ENCODE measurements around the gene RFNG.

Gene RFNG

DNA sequence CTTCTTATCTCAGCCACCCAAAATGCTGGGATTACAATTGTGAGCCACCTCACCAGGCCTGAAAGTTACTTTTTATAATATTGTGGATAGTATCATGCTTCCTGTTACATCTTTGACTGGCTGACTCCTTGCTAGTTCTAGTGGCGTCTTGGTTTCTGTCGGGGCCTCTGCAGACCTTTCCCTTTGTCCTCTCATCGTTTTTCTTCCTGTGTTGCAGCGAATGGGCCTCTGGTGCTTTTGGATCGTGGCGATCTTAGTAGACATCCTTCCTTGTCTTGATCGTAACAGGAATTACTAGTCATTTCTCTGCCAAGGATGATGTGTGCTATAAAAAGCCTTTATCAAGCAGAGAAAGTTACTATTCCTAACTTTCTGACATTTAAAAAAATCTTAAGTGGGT lies 53.4 kb downstream of the RFNG start:
- no peak for DNase-seq (ENCODE audit: extremely low read depth, insufficient read length)
- peaks cover 5% of the 10 kb centered on the region for H3K36me3 ChIP-seq (ENCODE audit: control insufficient read depth, insufficient read depth, low read length)
- no peaks in the 10 kb centered on the region for H3K27me3 ChIP-seq (replicated peaks; ENCODE audit: control insufficient read depth, insufficient read depth, low read length)
- H3K4me3 ChIP-seq (replicated peaks; ENCODE audit: low read depth, low read length): no peak overlapping the region
- TF ChIP-seq, protein P1, sequence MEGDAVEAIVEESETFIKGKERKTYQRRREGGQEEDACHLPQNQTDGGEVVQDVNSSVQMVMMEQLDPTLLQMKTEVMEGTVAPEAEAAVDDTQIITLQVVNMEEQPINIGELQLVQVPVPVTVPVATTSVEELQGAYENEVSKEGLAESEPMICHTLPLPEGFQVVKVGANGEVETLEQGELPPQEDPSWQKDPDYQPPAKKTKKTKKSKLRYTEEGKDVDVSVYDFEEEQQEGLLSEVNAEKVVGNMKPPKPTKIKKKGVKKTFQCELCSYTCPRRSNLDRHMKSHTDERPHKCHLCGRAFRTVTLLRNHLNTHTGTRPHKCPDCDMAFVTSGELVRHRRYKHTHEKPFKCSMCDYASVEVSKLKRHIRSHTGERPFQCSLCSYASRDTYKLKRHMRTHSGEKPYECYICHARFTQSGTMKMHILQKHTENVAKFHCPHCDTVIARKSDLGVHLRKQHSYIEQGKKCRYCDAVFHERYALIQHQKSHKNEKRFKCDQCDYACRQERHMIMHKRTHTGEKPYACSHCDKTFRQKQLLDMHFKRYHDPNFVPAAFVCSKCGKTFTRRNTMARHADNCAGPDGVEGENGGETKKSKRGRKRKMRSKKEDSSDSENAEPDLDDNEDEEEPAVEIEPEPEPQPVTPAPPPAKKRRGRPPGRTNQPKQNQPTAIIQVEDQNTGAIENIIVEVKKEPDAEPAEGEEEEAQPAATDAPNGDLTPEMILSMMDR (IDR thresholded peaks at IDR 0.05; ENCODE audit: insufficient read depth, low read length, poor library complexity, severe bottlenecking): no peak

Measured in GM06990 (cell line).